GM21737 (cell line): Measurements from ENCODE around the gene KLHL4.
"Not testable (repeated sequence)": the region's sequence is repeated elsewhere in the genome, so short reads cannot be mapped to it uniquely, and the experiment has no call there.

ENCODE experiments used
- ATAC-seq: cut with Tn5 transposase; IDR thresholded peaks from one replicate; pipeline ENCODE4 v1.9.1; 2021; ENCODE audit warnings: mild to moderate bottlenecking, moderate library complexity; ENCODE audit not compliant: unreplicated experiment

The KLHL4 gene

DNA sequence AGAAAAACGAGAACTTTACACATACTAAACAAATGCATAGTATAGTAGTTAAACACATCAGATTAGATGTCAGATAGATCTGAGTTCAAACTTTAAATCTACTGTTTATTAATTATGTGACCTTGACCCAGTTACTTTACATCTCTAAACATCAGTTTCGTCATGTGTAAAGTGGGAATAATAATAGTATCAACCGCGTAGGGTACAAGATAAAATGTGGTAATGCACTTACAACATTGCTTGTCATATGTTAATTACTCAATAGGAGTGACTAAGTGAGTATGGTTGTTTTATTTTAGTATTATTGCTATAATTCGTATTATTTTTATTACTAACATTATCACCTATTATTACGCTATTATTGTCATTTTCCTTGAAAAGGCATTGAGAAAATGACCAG, 144.2 kb downstream of the KLHL4 start:
- ATAC-seq: no peak

DNA sequence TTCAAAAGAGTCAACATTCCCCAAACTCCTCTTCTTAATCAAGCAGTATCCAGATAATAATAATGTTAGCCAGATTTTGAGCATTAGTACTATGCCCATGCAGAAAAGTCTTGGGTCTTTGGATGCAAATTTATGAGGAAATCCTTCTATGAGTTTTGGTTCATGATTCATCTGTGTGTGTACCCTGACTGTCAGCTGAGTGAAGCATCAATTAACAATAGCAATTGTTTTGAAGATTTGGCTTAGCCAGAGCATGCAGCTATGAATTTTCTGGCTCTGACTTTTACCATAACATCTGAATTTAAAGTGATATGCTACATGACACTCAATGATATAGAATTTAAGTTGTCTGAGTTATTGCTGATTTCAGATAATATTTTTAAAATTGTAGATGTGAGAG, 145.8 kb downstream of the KLHL4 start:
- ATAC-seq: no peak

DNA sequence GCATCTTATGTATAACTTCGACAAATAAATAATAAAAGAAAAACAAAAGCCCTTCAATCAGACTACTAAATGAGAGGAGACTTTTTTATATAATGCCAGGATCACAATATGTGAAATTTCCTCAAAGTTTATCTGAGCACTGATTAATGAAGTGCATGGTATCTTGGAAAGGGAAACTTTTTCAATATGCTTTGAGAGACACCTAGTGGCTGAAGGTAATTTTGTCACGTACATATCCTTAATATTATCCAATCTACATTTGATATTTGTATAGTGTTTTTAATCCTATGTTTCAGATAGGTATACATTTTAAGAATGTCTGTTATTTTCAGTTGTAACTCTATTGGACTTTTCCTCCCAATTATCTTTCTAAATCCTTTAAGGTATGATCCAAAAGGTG, 146.8 kb downstream of the KLHL4 start:
- no peak for ATAC-seq

DNA sequence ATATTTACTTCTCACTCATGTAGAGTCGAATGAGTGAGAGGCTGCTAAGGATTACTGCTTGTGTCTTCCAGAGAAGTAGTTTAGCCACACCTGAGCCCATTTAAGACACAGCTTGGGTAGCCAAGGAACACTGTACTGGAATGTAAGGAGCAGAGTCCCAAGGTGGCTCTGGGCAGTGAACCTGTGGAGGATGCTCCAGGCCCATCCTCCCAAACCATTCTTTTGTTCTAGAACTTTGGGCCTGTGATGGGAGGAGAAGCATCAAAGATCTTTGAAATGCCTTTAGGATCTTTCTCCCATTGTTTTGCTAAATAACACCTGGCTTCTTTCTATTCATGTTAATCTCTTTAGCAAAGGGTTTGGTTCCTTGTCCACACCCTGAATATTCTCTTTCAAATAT, 162.2 kb downstream of the KLHL4 start:
- ATAC-seq: no peak

DNA sequence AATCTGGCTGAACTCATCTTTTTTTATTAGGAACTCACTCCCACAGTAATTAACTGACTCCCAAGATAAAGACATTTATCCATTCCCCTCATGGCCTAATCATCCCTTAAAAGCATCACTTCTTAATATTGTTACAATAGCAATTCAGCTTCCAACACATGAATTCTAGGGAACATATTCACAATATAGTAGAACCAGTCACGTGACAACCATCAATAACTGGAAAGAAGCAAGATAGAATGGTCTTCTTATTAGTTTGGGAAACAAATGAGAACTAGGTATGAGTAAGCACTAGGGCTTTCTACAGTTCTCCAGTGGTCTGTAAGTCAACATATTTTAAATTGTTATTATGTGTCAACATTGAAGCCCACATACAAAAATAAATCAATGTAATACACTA, 170.1 kb downstream of the KLHL4 start:
- no peak for ATAC-seq

DNA sequence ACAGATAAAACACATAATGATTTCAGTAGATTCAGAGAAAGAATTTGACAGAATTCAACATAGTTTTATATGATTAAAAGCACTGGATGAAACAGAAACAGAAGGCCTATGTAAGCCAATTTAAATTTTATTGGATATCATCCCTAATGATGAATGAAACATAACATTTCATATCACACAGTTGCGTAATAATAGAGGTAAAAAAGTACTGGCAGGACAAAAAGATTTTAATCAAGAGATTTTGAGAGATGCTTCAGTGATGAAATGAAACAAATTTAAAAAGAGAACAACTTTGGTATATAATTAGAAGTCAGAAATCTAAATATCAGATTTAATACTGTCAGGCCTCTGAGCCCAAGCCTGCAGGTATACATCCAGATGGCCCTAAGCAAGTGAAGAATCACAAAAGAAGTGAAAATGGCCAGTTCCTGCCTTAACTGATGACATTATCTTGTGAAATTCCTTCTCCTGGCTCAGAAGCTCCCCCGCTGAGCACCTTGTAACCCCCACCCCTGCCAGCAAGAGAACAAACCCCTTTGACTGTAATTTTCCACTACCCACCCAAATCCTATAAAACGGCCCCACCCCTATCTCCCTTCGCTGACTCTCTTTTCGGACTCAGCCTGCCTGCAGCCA, 170.6 kb downstream of the KLHL4 start:
- ATAC-seq: not testable (repeated sequence)

DNA sequence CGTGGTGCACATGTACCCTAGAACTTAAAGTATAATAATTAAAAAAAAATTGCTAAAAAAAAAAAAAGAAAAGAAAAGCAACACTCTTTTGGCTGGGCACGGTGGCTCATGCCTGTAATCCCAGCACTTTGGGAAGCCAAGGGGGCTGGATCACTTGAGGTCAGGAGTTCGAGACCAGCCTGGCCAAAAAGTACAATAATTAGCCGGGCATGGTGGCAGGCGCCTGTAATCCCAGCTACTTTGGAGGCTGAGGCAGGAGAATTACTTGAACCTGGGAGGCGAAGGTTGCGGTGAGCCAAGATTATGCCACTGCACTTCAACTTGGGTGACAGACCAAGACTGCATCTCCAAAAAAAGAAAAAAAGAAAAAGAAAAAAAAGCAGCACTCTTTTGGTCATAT, 171.6 kb downstream of the KLHL4 start:
- not testable (repeated sequence) for ATAC-seq

DNA sequence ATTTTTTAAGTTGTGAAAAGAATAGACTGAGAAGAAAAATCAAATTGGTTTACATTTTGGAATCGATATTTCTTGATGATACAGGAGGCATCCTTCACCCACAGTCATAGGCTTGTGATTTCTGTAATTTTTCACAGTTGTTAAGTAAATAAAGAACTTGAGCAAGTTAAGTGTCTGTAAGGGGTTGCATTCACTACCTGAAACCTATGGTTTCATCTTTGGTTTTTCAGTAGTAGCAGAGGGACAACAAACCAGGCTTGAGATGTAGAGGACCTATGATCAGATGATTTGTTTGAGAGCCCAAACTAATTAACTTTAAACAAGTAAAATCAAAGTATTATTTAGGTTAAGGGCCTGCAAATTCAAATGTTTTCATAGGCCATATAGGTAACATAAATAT, 175.6 kb downstream of the KLHL4 start:
- ATAC-seq: no peak

DNA sequence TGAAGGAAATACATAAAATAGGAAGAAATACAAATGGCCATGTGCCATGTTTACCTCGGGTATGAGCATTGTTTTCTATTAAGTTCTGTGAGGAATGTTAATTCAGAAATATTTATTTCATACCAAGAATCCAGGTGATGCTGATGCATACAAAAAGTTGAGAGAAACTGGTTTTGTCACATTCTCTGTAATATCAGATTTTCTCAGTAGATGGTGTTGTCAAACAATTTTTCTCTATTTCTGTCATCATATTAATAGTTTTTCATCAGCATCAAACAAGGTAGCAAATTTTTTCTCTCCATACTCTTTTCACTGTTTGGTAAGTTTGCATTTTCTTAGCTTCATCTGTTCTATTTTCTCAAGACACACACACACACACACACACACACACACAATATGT, 179.8 kb downstream of the KLHL4 start:
- ATAC-seq: no peak

DNA sequence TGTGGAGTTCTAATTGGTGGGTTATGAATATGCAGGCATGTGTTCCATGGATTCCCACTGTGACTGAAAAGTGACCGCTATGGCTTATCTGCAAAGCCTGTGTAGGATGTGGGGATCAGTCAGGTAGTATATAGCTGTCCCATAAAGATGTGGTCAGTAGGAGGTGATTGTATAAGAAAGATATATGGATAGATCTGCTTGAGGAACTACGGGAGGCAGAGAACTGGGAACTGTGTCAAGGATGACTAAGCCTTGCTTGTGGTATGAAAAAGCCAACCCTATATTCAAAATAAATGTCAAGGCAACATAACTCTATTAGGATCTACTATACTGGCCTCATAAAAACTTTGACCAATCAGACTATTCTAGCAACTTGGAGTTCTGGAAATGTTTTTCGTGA, 185.2 kb downstream of the KLHL4 start:
- ATAC-seq: no peak

DNA sequence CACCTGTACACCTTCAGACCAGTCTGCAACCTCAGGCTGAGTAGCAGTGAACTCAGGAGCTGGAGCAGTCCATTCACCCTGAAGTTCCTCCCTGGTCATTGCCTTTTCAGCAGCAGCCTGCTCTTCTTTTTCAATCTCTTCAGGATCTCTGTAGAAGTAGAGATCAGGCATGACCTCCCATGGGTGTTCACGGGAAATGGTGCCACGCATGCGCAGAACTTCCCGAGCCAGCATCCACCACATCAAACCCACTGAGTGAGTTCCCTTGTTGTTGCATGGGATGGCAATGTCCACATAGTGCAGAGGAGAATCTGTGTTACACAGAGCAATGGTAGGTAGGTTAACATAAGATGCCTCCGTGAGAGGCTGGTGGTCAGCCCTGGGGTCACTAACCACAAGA, 185.9 kb downstream of the KLHL4 start:
- not testable (repeated sequence) for ATAC-seq

DNA sequence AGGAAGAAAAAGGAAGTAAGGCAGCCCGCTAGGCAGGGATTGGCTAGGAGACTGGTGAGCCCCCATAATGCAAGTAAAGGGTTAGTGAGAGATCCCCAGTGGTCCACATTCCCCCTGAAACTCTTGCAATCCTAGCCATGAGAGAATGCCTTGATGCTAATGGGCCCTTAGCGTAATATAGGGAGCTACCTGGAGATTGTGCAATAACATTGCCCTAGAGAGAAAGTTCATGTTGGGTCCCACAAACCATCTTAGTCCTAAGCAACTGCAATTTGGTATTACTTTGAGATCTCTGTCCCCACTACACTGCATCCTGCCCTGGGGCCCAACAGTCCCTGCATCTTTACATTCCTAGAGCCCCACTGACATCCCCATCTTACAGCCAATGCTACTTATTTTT, 188.5 kb downstream of the KLHL4 start:
- ATAC-seq: no peak

DNA sequence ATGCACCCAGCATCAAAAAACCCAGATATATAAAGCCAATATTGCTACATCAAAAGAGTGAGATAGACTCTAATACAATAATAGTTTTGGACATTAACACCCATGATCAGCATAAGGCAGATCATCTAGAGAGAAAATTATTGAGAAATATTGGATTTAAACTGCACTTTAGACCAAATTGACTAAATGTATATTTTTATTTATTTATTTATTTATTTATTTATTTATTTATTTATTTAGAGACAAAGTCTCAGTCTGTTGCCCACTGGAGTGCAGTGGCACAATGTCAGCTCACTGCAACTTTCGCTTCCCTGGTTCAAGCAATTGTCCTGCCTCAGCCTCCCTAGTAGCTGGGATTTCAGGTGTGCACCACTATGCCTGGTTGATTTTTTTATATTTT, 193.0 kb downstream of the KLHL4 start:
- ATAC-seq: no peak
